GM12864 (cell line): ENCODE results near the gene NCKAP5.
"Not testable (repeated sequence)": the region's sequence is repeated elsewhere in the genome, so short reads cannot be mapped to it uniquely, and the experiment has no call there.

Experiments
- DNase-seq: peaks from one replicate; pipeline ENCODE4 v3.0.0-alpha.2; 2011; ENCODE audit warnings: low read depth
- H3K4me3 ChIP-seq: 2 replicates; pipeline ENCODE4 v1.5.1; 2011; ENCODE audit warnings: mild to moderate bottlenecking, low read depth, low read length, control low read depth
- CTCF ChIP-seq: IDR thresholded peaks from 2 replicates; pipeline ENCODE4 v1.5.1; 2011; ENCODE audit warnings: low read depth, mild to moderate bottlenecking, moderate library complexity, low read length, control low read depth, inconsistent platforms; ENCODE audit errors: missing control alignments

NCKAP5 gene

DNA sequence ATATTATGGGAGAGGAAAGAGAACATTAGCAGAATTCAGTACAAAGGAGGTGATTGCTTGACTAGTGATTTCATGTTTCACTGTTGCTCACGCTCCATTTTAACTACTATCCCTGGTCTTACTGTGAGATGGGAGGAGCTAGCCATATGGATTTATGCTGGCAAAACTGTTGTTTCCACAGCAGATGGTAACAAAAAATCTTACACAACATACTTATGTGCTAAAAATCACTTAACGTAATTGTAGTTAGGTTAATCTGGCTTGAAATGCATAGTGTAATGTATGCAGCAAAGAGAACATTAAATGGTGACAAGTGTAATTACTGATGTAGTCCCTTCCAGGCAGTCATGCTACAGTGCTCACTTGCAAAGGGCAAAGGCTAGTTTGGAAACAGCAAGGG, 742.7 kb downstream of the NCKAP5 start:
- DNase-seq: no peak
- no peak for TF ChIP-seq CTCF
- no peak overlapping the region for H3K4me3 ChIP-seq

DNA sequence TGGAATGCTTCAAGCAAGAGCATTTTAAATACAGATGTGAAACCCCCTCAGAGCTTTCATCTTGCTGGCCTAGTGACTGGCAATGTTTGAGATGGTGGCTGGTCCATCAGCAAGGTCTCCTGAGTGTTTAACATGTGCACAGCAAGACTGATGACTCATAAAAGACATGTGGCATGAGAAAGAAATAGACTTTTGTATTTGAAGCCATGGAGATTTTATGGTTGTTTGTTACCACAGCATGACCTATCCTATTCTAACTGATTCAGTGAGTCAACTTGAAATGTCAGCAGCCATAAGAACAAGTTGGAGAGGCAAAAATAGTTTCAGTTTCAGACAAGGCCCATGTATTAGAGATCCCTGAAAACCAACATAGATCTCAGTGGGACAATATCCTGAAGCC, 743.5 kb downstream of the NCKAP5 start:
- H3K4me3 ChIP-seq: no peak overlapping the region
- no peak for DNase-seq
- TF ChIP-seq CTCF: no peak

DNA sequence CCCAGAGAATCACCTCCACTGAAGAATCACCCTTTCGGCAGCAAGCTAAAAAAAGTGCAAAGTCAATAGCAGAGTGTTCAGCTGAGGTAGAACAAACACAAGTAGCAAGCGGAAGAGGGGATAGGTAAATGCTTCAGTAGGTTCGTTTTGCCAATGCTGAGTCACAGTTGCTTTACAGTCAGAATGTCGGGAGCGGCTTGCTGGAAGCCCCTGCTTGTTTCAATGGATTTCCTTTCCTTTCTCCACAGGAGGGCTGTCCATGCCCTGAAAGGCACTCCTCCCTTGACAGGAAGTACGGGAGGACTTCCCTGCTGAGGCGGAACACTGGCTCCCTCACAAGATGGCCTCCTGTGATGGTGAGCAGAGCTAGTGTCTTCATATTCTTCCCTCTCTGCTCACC, 752.0 kb downstream of the NCKAP5 start:
- no peak for DNase-seq
- no peak for TF ChIP-seq CTCF

GRCh38 chr2:132815516-132815915, 752.7 kb downstream of the NCKAP5 start:
- H3K4me3 ChIP-seq: no peak overlapping the region
- no peak for DNase-seq
- TF ChIP-seq CTCF: no peak

More for the DNA sequence above, 752.0 kb downstream of the NCKAP5 start:
- H3K4me3 ChIP-seq: no peak overlapping the region

DNA sequence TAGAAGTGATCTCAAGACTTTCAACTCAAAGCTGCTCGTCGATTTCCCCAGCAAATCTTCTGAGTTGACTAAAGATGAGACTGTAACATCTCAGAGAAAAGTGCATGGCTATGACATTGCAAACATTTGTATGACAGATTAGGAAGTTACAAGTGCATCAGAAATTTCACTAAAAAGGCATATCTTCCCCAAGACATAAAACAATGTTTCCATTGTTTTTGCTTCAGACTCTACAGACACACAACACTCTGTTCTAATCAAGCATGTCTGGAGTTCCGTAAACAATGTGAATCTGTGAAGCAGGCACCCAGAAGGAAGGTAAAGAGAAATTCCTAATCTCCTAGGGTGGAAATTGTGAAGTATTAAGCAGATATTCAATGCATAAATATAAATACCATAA, 753.6 kb downstream of the NCKAP5 start:
- no peak for DNase-seq
- TF ChIP-seq CTCF: no peak
- no peak overlapping the region for H3K4me3 ChIP-seq

GRCh38 chr2:132813422-132813821, 754.8 kb downstream of the NCKAP5 start:
- no peak overlapping the region for H3K4me3 ChIP-seq
- TF ChIP-seq CTCF: no peak
- DNase-seq: no peak

GRCh38 chr2:132811148-132811915, 756.9 kb downstream of the NCKAP5 start:
- no peak for TF ChIP-seq CTCF
- no peak for DNase-seq
- H3K4me3 ChIP-seq: no peak overlapping the region

- DNase-seq, H3K4me3 ChIP-seq: not testable (repeated sequence)
Measured at GRCh38 chr2:132809962-132810361, 758.3 kb downstream of the NCKAP5 start.
